GM18507 (cell line): ENCODE data around the gene FCRL5.
A peak's percentile ranks its signal among the peaks of the same experiment; 100 is the strongest.
"Not testable (repeated sequence)": the region's sequence is repeated elsewhere in the genome, so short reads cannot be mapped to it uniquely, and the experiment has no call there.

Experiments used
- DNase-seq: peaks from one replicate; pipeline ENCODE4 v3.0.0; 2011; ENCODE audit warnings: low read depth; ENCODE audit not compliant: insufficient read length; ENCODE audit errors: extremely low spot score
- FAIRE-seq: peaks from 2 replicates; lab custom pipeline; 2011; peaks lifted over from hg19 to GRCh38; lab: Jason Lieb, UNC

Gene FCRL5

GRCh38 chr1:157551694-157552693 is at the start of gene FCRL5:
Gene FCRL5 (minus strand): TSS chr1:157552515. CDS start chr1:157552362, 153 bp downstream.
- FAIRE-seq (peak; percentile 88), DNase-seq (no peak)

GRCh38 chr1:157600236-157600635 is 47.9 kb upstream of the FCRL5 start:
- FAIRE-seq = no peak
- DNase-seq = no peak

- peak; percentile 33 for DNase-seq
- FAIRE-seq = peak; percentile 93
These were observed 45.8 kb upstream of the FCRL5 start, which contains the start of gene FCRL4 for GRCh38 chr1:157597959-157598667. Gene FCRL4 (minus strand): TSS chr1:157598085. CDS start chr1:157597944, 141 bp downstream.

- peak; percentile 93 for FAIRE-seq
These were observed 44.1 kb upstream of the FCRL5 start for GRCh38 chr1:157596384-157596783.

GRCh38 chr1:157595356-157595755 is 43.0 kb upstream of the FCRL5 start:
- DNase-seq (peak; percentile 54), FAIRE-seq (peak; percentile 99)

More at GRCh38 chr1:157596384-157596783, 44.1 kb upstream of the FCRL5 start:
- DNase-seq = no peak

- no peak for FAIRE-seq
These were observed 33.7 kb upstream of the FCRL5 start for GRCh38 chr1:157585984-157586383.

GRCh38 chr1:157584503-157584902 is 32.2 kb upstream of the FCRL5 start:
- FAIRE-seq = no peak

More at GRCh38 chr1:157585984-157586383, 33.7 kb upstream of the FCRL5 start:
- no peak for DNase-seq

GRCh38 chr1:157580828-157581210 is 28.5 kb upstream of the FCRL5 start:
- DNase-seq (no peak), FAIRE-seq (no peak)

More at GRCh38 chr1:157584503-157584902, 32.2 kb upstream of the FCRL5 start:
- no peak for DNase-seq

- DNase-seq (no peak), FAIRE-seq (peak; percentile 94)
These were observed 28.0 kb upstream of the FCRL5 start for GRCh38 chr1:157580179-157580827.

- peak; percentile 51 for FAIRE-seq
- DNase-seq = no peak
These were observed 25.1 kb upstream of the FCRL5 start for GRCh38 chr1:157577420-157577819.

GRCh38 chr1:157575744-157576143 is 23.4 kb upstream of the FCRL5 start:
- no peak for DNase-seq
- FAIRE-seq = peak; percentile 85

GRCh38 chr1:157574836-157575235 is 22.5 kb upstream of the FCRL5 start:
- DNase-seq = no peak
- FAIRE-seq = no peak

- FAIRE-seq (peak; percentile 82), DNase-seq (no peak)
These were observed 14.4 kb upstream of the FCRL5 start for GRCh38 chr1:157566484-157567300.

- no peak for DNase-seq
- peak; percentile 90 for FAIRE-seq
These were observed 10.2 kb upstream of the FCRL5 start for GRCh38 chr1:157562515-157562914.

GRCh38 chr1:157558119-157558518 is 5.8 kb upstream of the FCRL5 start:
- DNase-seq (no peak), FAIRE-seq (no peak)

- DNase-seq, FAIRE-seq: not testable (repeated sequence)
These were observed 4.2 kb downstream of the FCRL5 start for GRCh38 chr1:157548081-157548480.

- DNase-seq = no peak
- no peak for FAIRE-seq
These were observed 9.6 kb downstream of the FCRL5 start for GRCh38 chr1:157542676-157543075.

- FAIRE-seq (no peak), DNase-seq (no peak)
These were observed 11.5 kb downstream of the FCRL5 start for GRCh38 chr1:157540852-157541251.
